ENCODE data around the gene OBI1.
A peak's percentile ranks its signal among the peaks of the same experiment; 100 is the strongest.

The OBI1 gene

GRCh38 chr13:78604782-78605611 is 54.0 kb downstream of the OBI1 start (continued):
- TF ChIP-seq ZBTB44 (tag by site-specific recombination; IDR thresholded peaks at IDR 0.05) = peak; percentile 82; the same call in 1 of the 2 replicates
- TF ChIP-seq ZNF596 (tag by site-specific recombination; IDR thresholded peaks at IDR 0.05) = peak; percentile 28; the same call in 1 of the 2 replicates
- no peak for TF ChIP-seq ZNF26 (tag by site-specific recombination; IDR thresholded peaks at IDR 0.05)
- TF ChIP-seq ZNF366 (tag by site-specific recombination; conservative IDR thresholded peaks at IDR 0.05) = peak; percentile 74
- TF ChIP-seq ZXDB (tag by site-specific recombination; IDR thresholded peaks at IDR 0.05) = peak; percentile 16; the same call in 1 of the 2 replicates
- no peak for TF ChIP-seq ZNF274 (IDR thresholded peaks at IDR 0.05; ENCODE audit: low read length)
- no peak for TF ChIP-seq ZNF274 (tag by site-specific recombination; IDR thresholded peaks at IDR 0.05; ENCODE audit: borderline replicate concordance)
- TF ChIP-seq ZEB2 (tag by site-specific recombination; IDR thresholded peaks at IDR 0.05) = peak; percentile 55
- TF ChIP-seq ZNF174 (tag by site-specific recombination; IDR thresholded peaks at IDR 0.05) = no peak
- TF ChIP-seq ZNF140 (tag by site-specific recombination; IDR thresholded peaks at IDR 0.05) = no peak
- peak; percentile 61; the same call in 1 of the 2 replicates for TF ChIP-seq IKZF3 (tag by site-specific recombination; IDR thresholded peaks at IDR 0.05)
- no peak for TF ChIP-seq BCL11B (tag by site-specific recombination; IDR thresholded peaks at IDR 0.05; ENCODE audit: low read depth)
- TF ChIP-seq ZNF639 (tag by site-specific recombination; IDR thresholded peaks at IDR 0.05) = no peak
- no peak for TF ChIP-seq ELK4 (IDR thresholded peaks at IDR 0.05; ENCODE audit: borderline replicate concordance, low read depth, low read length)
- no peak for TF ChIP-seq ZNF223 (tag by site-specific recombination; IDR thresholded peaks at IDR 0.05)
- no peak for TF ChIP-seq ZNF248 (tag by site-specific recombination; IDR thresholded peaks at IDR 0.05)
- TF ChIP-seq KLF7 (tag by site-specific recombination; IDR thresholded peaks at IDR 0.05; ENCODE audit: borderline replicate concordance) = no peak
- TF ChIP-seq KLF1 (tag by site-specific recombination; IDR thresholded peaks at IDR 0.05) = no peak
- TF ChIP-seq MZF1 (tag by site-specific recombination; IDR thresholded peaks at IDR 0.05; ENCODE audit: borderline replicate concordance) = no peak
- no peak for TF ChIP-seq ZNF571 (tag by site-specific recombination; IDR thresholded peaks at IDR 0.05)
- TF ChIP-seq ZNF580 (tag by site-specific recombination; IDR thresholded peaks at IDR 0.05) = no peak
- TF ChIP-seq REPIN1 (tag by site-specific recombination; IDR thresholded peaks at IDR 0.05; ENCODE audit: low read depth) = no peak
- TF ChIP-seq SCRT2 (tag by site-specific recombination; IDR thresholded peaks at IDR 0.05) = no peak
- TF ChIP-seq TRIM28 (IDR thresholded peaks at IDR 0.05; ENCODE audit: borderline replicate concordance, low read length) = peak; percentile 85
- TF ChIP-seq ZNF214 (tag by site-specific recombination; IDR thresholded peaks at IDR 0.05; ENCODE audit: borderline replicate concordance) = no peak
- 0 out of 2 replicates have a peak, but pooled peaks have one; percentile 11 for TF ChIP-seq REST (tag by site-specific recombination; IDR thresholded peaks at IDR 0.05)
- no peak for TF ChIP-seq ZBTB20 (tag by site-specific recombination; IDR thresholded peaks at IDR 0.05)
- no peak for TF ChIP-seq ZNF621 (tag by site-specific recombination; IDR thresholded peaks at IDR 0.05)
- TF ChIP-seq OSR2 (tag by site-specific recombination; IDR thresholded peaks at IDR 0.05) = peak; percentile 87
- no peak for TF ChIP-seq ZNF133 (tag by site-specific recombination; IDR thresholded peaks at IDR 0.05)
- 0 out of 2 replicates have a peak, but pooled peaks have one; percentile 29 for TF ChIP-seq ZNF561 (tag by site-specific recombination; IDR thresholded peaks at IDR 0.05; ENCODE audit: borderline replicate concordance)
